ENCODE measurements around the gene MBNL1.

Gene MBNL1

DNA sequence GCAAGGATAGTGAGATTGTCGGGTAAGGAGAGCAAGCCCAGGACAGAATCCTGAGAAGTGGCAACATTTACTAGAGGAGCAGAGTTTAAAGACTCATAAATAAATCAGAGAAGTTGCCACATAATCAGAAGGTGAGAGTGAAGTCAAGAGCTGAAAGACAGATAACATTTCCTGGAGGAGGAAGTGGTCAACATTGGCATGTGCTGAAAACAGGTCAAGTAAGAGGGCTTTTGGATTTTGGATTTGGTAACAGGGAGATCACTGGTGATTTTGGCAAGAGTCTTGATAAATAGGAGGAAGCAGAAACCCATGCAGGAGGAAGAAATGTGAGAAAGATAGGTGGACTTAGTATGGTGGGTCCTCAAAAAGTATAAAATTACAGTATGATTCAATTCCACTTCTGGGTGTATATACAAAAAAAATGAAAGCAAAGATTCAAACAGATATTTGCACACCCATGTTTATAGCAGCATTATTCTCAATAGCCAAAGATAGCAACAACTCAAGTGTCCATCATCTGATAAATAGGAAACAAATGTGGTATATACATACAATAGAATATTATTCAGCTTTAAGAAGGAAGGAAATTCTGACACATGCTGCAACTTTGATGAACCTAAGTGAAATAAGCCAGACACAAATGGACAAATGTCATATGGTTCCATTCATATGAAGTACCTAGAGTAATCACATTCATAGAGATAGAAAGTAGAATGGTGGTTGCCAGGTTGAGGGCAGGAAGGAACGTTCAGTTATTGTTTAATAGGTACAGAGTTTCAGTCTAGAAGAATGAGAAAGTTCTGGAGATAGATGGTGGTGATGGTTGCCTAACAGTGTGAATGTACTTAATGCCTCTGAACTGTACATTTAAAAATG, 27.3 kb upstream of the MBNL1 start:
- Mint-ChIP-seq H3K9me3 (ENCODE audit: low read depth) (peaks cover 6% of the 10 kb centered on the region), H3K36me3 (peaks cover 6% of the 10 kb centered on the region), H3K4me1 (ENCODE audit: low read depth) (peaks cover 71% of the 10 kb centered on the region), H3K27me3 (no peaks in the 10 kb centered on the region), H3K4me3 (peak overlapping the region; percentile 92), H3K27ac (peak overlapping the region; percentile 98)

DNA sequence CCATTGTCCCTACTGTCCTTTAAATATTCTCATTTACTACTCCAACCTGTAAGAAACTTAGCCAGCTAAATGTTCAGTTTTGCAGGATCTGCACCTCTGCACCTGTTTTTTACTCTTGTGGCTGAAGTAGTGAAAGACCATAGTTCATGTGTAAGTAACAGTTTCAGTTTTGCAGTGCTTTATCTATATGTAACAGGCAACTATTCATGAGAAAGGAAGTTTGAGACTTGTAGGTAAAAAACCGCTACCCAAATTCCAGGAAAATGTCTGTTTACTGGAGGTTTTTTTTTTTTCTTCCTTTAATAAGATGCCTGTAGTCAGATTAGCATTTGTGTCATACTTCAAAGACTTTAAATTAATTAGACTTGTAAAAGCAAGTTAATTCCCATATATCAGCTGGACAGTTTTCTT, 25.4 kb upstream of the MBNL1 start:
- H3K27me3 Mint-ChIP-seq, result no peaks in the 10 kb centered on the region
- H3K4me3 Mint-ChIP-seq, result peak overlapping the region; percentile 92
- no peaks in the 10 kb centered on the region for H3K9me3 Mint-ChIP-seq (ENCODE audit: low read depth)
- H3K36me3 Mint-ChIP-seq, result no peaks in the 10 kb centered on the region
- peak overlapping the region; percentile 98 for H3K27ac Mint-ChIP-seq
- H3K4me1 Mint-ChIP-seq (ENCODE audit: low read depth), result peaks cover 64% of the 10 kb centered on the region

DNA sequence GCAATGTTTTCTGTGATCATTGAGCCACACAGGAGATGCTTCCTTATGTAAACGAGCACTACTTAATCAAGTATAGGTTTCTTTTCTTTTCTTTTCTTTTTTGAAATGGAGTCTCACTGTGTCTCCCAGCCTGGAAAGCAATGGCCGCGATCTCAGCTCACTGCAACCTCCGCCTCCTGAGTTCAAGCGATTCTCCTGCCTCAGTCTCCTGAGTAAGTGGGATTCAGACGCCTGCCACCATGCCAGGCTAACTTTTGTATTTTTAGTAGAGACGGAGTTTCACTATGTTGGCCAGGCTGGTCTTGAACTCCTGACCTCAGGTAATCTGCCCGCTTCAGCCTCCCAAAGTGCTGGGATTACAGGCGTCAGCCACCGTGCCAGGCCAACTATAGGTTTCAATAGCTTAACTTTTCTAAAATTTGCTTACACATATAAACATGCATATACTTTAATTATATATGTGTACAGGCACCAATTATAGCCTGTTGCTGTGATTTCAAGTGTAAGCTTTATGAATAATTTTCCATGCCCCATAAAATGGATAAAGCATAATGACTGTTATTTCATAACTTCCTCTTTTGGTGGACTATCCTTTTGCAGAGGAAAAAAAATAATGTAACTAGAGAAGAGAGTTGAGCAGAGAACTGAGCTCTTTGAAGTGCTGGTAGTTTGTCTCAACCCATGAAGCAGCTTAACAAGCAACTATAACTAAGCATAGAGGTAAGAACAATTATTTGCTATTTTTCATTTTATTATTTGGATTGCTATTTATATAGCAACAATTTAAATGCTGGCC, 24.8 kb upstream of the MBNL1 start:
- H3K36me3 Mint-ChIP-seq, result no peaks in the 10 kb centered on the region
- no peaks in the 10 kb centered on the region for H3K9me3 Mint-ChIP-seq (ENCODE audit: low read depth)
- H3K4me1 Mint-ChIP-seq (ENCODE audit: low read depth), result peaks cover 62% of the 10 kb centered on the region

DNA sequence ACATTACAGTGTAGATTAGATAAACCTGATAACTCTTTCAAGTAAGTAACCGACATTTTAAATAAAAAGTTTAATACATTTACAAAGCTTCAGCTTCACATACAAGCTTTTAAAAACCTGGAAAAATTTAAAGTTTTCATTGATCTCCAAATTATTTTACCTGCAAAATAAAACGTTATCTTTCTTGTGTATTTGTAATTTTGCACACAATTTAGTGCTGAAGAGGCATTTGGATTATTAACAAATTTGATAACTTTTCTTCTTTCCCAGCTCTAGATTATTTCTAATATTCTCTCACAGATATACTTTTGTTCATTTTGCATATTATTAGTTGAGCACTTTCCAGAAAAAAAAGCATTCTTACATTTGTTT, 24.2 kb upstream of the MBNL1 start:
- peak overlapping the region; percentile 98 for H3K27ac Mint-ChIP-seq
- H3K27me3 Mint-ChIP-seq, result no peaks in the 10 kb centered on the region
- no peaks in the 10 kb centered on the region for H3K9me3 Mint-ChIP-seq (ENCODE audit: low read depth)
- H3K36me3 Mint-ChIP-seq, result no peaks in the 10 kb centered on the region
- peak overlapping the region; percentile 92 for H3K4me3 Mint-ChIP-seq
- H3K4me1 Mint-ChIP-seq (ENCODE audit: low read depth), result peaks cover 62% of the 10 kb centered on the region

More for the DNA sequence above, 24.8 kb upstream of the MBNL1 start:
- Mint-ChIP-seq H3K4me3 (peak overlapping the region; percentile 92), H3K27me3 (no peaks in the 10 kb centered on the region), H3K27ac (peak overlapping the region; percentile 98)

DNA sequence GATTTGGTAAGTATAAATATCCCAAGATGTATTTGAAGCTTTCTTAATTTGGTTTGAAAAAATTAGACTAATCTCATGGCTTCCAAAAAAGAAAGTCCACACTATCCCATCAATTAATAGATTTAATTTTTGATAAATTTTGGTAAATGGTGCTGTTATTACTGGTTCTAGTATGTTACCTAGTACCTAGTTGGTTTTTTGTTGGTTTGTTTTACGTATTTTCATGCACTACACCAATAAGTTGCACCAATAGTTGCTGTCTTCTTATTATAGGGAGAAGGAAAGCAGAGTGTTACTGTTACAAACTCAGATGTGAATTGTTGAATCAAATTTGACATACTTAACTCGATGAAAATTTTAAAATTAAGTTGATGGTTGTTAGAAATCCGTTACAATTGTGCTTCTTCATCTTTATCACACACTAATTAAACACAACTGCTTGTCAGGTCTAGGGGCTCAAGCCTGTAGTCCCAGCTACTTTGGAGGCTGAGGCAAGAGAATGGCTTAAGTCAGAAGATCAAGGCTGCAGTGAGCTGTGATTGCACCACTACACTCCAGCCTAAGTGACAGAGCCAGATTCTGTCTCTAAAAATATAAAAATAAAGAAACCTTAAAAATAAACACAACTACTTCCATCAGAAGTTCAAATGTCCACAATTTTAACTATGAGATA, 23.1 kb upstream of the MBNL1 start:
- peak overlapping the region; percentile 94 for H3K27ac Mint-ChIP-seq
- peak overlapping the region; percentile 91 for H3K4me3 Mint-ChIP-seq
- no peaks in the 10 kb centered on the region for H3K9me3 Mint-ChIP-seq (ENCODE audit: low read depth)
- peaks cover 50% of the 10 kb centered on the region for H3K4me1 Mint-ChIP-seq (ENCODE audit: low read depth)
- no peaks in the 10 kb centered on the region for H3K27me3 Mint-ChIP-seq
- no peaks in the 10 kb centered on the region for H3K36me3 Mint-ChIP-seq

DNA sequence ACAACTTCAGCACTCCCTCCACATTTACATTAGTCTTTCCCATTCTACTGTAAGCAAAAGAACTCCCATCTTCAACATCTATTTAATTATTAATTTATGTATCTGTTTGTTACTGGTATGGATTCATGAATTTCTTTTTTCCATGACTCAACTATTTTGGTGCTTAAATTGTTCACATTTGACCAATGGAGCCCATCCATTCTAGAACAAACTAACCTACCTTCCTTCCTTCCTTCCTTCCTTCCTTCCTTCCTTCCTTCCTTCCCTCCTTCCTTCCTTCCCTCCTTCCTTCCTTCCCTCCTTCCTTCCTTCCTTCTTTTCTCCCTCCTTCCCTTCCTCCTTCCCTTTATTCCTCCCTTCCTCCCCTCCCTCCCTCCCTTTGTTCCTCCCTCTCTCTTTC, 16.8 kb upstream of the MBNL1 start:
- H3K27me3 Mint-ChIP-seq, result no peaks in the 10 kb centered on the region
- H3K9me3 Mint-ChIP-seq (ENCODE audit: low read depth), result no peaks in the 10 kb centered on the region
- no peak overlapping the region for H3K4me3 Mint-ChIP-seq
- H3K4me1 Mint-ChIP-seq (ENCODE audit: low read depth), result peaks cover 65% of the 10 kb centered on the region
- peak overlapping the region; percentile 94 for H3K27ac Mint-ChIP-seq
- no peaks in the 10 kb centered on the region for H3K36me3 Mint-ChIP-seq

DNA sequence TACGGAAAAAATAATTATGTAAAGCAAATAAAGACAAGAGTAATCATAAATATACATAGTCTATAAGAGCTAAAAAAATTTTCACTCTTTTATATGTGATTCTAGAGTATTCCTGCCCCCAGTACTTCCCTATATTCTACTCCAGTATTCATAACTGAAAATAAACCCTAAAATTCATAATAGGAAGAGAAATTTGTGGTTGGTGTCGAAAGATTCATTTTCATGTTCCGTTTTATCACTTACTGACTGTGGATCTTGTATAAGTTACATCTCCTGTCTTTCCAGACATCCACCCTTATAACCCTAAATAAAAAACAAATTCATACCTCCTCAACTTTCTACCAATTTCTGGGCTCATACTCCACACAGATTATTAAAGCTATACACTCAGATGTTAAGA, 16.0 kb upstream of the MBNL1 start:
- Mint-ChIP-seq H3K9me3 (ENCODE audit: low read depth) (no peaks in the 10 kb centered on the region), H3K4me3 (peak overlapping the region; percentile 51), H3K36me3 (no peaks in the 10 kb centered on the region), H3K27ac (peak overlapping the region; percentile 94), H3K4me1 (ENCODE audit: low read depth) (peaks cover 72% of the 10 kb centered on the region), H3K27me3 (no peaks in the 10 kb centered on the region)

DNA sequence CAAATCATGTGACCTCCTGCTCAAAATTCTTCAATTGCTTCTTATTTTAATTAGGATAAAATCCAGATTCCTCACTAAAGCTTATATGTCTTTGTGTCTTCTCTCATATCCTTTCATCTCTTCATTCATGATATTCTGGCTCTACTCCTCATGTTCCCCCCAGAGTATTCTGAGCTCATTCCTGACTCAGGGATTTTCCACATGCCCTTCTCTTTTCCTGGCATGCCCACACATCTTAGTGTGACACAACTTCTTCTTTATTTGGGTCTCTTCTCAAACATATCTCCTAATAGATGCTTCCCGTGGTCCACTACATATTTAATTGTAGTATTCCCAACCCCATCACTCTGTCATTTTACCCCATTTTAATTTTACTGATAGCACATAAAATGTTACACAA, 15.2 kb upstream of the MBNL1 start:
- Mint-ChIP-seq H3K9me3 (ENCODE audit: low read depth) (no peaks in the 10 kb centered on the region), H3K27ac (peak overlapping the region; percentile 94), H3K4me1 (ENCODE audit: low read depth) (peaks cover 72% of the 10 kb centered on the region), H3K27me3 (no peaks in the 10 kb centered on the region), H3K4me3 (peak overlapping the region; percentile 18), H3K36me3 (no peaks in the 10 kb centered on the region)

DNA sequence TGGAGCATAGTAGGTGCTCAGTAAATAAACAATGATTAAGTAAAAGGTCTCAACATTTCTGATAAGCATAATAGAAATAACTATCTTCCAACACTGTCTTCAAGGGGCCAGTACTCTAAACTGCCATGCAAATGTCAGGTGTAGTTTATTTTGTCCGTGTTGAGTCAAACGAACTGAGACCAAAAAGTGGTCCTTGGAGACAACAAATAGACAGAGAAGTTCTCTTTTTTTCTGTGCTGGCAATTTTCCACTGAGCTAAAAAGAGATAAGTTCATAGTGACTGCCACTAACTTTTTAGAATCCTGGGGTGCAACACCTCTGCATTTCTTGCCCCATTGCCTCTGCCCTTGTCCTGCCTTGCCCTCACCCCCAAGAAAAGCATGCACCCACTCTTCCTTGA, 14.7 kb upstream of the MBNL1 start:
- peaks cover 78% of the 10 kb centered on the region for H3K4me1 Mint-ChIP-seq (ENCODE audit: low read depth)
- H3K4me3 Mint-ChIP-seq, result peak overlapping the region; percentile 61
- H3K27me3 Mint-ChIP-seq, result no peaks in the 10 kb centered on the region
- H3K36me3 Mint-ChIP-seq, result no peaks in the 10 kb centered on the region
- peak overlapping the region; percentile 94 for H3K27ac Mint-ChIP-seq
- no peaks in the 10 kb centered on the region for H3K9me3 Mint-ChIP-seq (ENCODE audit: low read depth)

DNA sequence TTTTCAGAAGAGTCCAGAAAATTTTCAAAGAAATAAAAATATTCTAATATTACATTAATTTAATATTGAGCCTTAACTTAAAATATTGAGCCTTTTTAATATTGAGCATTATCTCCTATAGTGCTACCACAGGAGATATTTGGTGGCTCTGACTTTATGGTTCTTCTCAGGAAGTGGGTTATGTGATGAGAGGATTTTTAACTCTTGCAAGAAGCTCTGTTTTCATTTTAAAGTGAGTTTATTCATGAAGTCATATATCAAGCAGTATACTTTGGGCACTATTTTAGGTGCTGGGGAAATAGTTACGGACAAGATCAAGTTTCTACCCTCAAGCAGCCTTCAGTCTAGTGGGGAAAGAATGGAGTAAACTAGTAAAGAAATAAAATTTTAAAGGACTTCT, 13.4 kb upstream of the MBNL1 start:
- H3K36me3 Mint-ChIP-seq, result no peaks in the 10 kb centered on the region
- peak overlapping the region; percentile 94 for H3K27ac Mint-ChIP-seq
- peak overlapping the region; percentile 67 for H3K4me3 Mint-ChIP-seq
- no peaks in the 10 kb centered on the region for H3K9me3 Mint-ChIP-seq (ENCODE audit: low read depth)
- H3K4me1 Mint-ChIP-seq (ENCODE audit: low read depth), result peaks cover 89% of the 10 kb centered on the region
- no peaks in the 10 kb centered on the region for H3K27me3 Mint-ChIP-seq

DNA sequence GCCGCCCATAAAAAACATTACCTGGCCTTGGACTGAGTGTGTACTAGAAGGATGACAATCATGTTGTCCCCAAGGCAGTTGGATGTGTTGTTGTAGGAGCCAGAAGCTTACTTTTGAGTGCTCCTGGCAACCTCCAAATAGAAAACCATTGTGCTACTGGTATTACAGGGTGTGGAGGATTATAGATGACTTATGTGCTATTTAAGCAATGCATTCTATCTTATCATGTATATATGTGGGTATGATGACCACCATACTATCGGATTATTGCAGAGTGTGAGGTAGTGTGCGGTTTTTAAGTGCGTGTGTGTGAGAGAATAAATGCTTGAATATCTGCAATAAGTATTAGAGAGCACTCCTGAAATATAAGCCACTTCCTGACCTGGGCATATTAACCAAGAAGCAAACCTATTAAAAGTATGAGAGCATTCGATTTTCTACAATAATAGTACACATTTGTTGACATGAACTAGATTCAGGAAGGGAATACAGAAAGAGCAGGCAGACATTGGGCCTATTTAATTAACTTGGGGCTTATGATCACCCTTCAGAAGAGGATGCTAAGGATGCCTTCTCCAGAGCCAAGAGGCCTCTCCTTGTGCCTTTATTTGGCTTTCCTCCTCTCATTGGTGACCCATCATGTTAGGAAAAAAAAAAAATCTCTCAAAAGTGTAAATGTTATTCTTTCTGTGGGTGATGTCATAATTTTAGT, 11.7 kb upstream of the MBNL1 start:
- no peaks in the 10 kb centered on the region for H3K9me3 Mint-ChIP-seq (ENCODE audit: low read depth)
- H3K27ac Mint-ChIP-seq, result peak overlapping the region; percentile 94
- H3K4me1 Mint-ChIP-seq (ENCODE audit: low read depth), result peaks cover 95% of the 10 kb centered on the region
- H3K36me3 Mint-ChIP-seq, result peaks cover 2% of the 10 kb centered on the region
- no peaks in the 10 kb centered on the region for H3K27me3 Mint-ChIP-seq
- peak overlapping the region; percentile 69 for H3K4me3 Mint-ChIP-seq

DNA sequence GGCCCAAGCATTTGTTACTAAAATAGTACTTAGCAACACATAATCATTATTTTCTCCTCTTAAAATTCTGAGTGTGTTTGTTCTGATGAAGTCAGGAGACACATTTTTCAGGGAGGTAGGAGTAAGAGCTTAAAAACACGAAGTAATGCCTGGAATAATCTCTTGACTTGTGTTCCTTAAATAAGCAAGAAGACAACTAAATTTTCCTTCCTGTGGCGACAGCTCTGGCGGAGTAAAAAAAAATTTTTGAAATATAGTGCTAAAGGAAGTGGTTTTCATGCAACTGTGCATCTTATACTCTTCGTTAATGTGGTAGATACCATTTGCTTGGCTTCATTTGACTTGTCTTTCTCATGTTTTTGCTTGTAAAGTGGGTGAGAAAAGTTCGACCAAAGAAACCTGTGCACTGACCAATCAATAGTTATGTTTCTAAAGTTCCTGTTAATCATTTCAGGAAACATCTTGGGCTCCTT, 11.1 kb upstream of the MBNL1 start:
- Mint-ChIP-seq H3K4me3 (peak overlapping the region; percentile 69), H3K27ac (peak overlapping the region; percentile 94), H3K9me3 (ENCODE audit: low read depth) (no peaks in the 10 kb centered on the region), H3K4me1 (ENCODE audit: low read depth) (peaks cover 93% of the 10 kb centered on the region), H3K27me3 (no peaks in the 10 kb centered on the region), H3K36me3 (peaks cover 4% of the 10 kb centered on the region)

DNA sequence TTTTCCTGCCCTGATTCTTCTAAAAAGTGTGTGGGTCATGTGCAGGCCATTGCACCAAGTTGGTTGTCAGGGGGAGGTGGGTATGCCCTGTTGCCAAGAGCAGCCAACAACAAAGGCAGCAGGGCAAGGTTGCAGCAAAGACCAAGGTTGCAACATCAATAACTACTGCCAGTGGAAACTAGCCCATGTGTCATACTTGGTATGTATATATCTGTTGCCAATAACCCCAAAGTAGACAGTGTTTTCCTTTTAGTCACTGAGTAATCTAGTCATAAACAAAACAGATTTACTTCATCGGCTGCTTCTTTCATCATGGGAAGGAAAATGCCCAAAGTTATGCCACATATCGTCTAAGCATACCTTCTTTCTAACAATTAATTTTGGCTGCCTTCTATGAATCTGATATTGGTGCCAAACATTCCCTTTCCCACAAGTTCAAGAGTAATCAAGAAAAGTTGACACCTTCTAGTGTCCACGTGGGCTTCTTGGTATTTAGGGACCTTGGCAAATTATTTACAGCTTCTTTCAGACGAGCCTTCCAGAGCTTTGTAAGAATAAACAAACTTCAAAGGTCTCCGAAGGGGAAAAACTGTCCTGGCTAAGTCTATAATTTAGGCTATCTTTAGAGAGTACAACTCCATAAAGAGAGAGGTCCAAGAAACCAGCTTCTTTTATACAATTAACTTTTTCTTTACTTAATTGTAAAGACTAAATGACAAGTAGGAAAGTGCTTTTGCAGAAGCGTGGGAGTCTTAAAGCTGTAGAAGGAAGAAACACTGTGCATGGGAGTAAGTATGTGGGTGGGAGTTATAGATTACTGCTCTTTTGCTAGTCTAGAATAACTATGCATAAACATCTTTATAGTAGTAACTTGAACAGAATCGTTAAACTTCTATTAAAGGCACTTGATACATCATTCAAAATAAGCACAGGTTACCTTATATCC, 10.0 kb upstream of the MBNL1 start:
- H3K9me3 Mint-ChIP-seq (ENCODE audit: low read depth), result no peaks in the 10 kb centered on the region
- peaks cover 89% of the 10 kb centered on the region for H3K4me1 Mint-ChIP-seq (ENCODE audit: low read depth)
- no peaks in the 10 kb centered on the region for H3K27me3 Mint-ChIP-seq
- peaks cover 4% of the 10 kb centered on the region for H3K36me3 Mint-ChIP-seq
- H3K4me3 Mint-ChIP-seq, result peak overlapping the region; percentile 83
- peak overlapping the region; percentile 99 for H3K27ac Mint-ChIP-seq
